Peyer's patch (tissue), 4 donors: Measurements from ENCODE around the gene CYP27C1. TPM values are rescaled to one million over a fixed set of nuclear protein-coding genes. Genes with fewer than 3 reads are reported as not detected.

Experiments used
- DNase-seq, 3 donors: peaks; one replicate each; pipeline ENCODE4 v3.0.0-alpha.2; 2017 to 2019
- H3K27ac ChIP-seq, 4 donors: fragments of 200-600 bp; sonication (generic); one replicate each; pipeline ENCODE4 v1.5.1; 2016 to 2019
- H3K27me3 ChIP-seq, 2 donors: fragments of 200-600 bp; sonication (generic); one replicate each; pipeline ENCODE4 v1.5.1; 2019
- H3K36me3 ChIP-seq, 3 donors: fragments of 200-600 bp; sonication (generic); one replicate each; pipeline ENCODE4 v1.5.1; 2016 to 2019
- H3K4me1 ChIP-seq, 4 donors: fragments of 200-600 bp; sonication (generic); one replicate each; pipeline ENCODE4 v1.5.1; 2016 to 2019
- H3K4me3 ChIP-seq, 4 donors: fragments of 200-600 bp; sonication (generic); 1 replicate in 3 of 4; 2 replicates in 1 of 4; pipeline ENCODE4 v1.5.1; 2016 to 2019; ENCODE audit warnings: mild to moderate bottlenecking in 1 of 4
- H3K9me3 ChIP-seq, 4 donors: fragments of 200-600 bp; sonication (generic); one replicate each; pipeline ENCODE4 v1.5.1; 2016 to 2019; ENCODE audit warnings: mild to moderate bottlenecking in 1 of 4
- POLR2A ChIP-seq, 2 donors: fragments of 450-650 bp; IDR thresholded peaks; one replicate each; pipeline ENCODE4 v1.5.1; 2017; ENCODE audit warnings: antibody characterized with exemption in 2 of 2, mild to moderate bottlenecking in 2 of 2, moderate library complexity in 2 of 2
- total RNA-seq, 4 donors: library from RNA; depleted of rRNA; stranded (reverse); fragments of >200 nt; gene quantifications; one replicate each; pipeline ENCODE4 v1.1.0, GENCODE V29; 2016
- TF ChIP-seq, protein P1 (sequence below), 6 experiments: fragments of 450-650 bp in 4 of 6; fragments of 200-600 bp in 2 of 6; sonication (generic) in 1 of 6; IDR thresholded peaks; one replicate each; pipeline ENCODE4 v1.5.1; 2017 to 2019; ENCODE audit warnings: antibody characterized with exemption in 6 of 6, mild to moderate bottlenecking in 3 of 6, moderate library complexity in 1 of 6

The CYP27C1 gene
- total RNA-seq, 4 donors from 2014 or later = 0.13 TPM; not detected in 3

DNA sequence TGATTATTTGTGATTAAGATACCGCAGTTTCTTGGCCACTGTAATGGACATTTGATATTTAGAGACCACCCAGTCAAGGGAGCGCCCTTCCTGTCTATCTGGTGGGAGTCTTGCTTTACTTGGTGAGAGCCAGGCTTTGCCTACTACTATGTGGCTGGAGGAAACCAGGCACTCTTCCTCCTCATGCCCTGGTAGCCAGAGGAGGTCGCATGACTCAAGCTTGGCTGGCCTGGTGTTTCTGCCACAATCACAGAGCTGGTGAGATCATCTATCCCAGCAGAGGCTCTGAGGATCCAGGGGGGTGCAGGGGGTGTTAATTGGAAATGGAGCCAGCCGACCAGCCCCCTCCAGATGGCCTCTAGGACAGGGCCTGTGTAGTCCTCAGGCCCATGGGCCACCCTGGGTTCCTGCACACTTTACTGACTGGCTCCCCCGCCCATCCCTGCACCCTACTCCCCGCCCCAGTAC, 66.4 kb downstream of the CYP27C1 start:
- H3K27ac ChIP-seq = no peak overlapping the region
- no peaks in the 10 kb centered on the region for H3K36me3 ChIP-seq
- no peaks in the 10 kb centered on the region for H3K27me3 ChIP-seq
- no peak overlapping the region for H3K4me3 ChIP-seq
- TF ChIP-seq POLR2A (IDR thresholded peaks at IDR 0.05) = no peak
- TF ChIP-seq, protein P1, sequence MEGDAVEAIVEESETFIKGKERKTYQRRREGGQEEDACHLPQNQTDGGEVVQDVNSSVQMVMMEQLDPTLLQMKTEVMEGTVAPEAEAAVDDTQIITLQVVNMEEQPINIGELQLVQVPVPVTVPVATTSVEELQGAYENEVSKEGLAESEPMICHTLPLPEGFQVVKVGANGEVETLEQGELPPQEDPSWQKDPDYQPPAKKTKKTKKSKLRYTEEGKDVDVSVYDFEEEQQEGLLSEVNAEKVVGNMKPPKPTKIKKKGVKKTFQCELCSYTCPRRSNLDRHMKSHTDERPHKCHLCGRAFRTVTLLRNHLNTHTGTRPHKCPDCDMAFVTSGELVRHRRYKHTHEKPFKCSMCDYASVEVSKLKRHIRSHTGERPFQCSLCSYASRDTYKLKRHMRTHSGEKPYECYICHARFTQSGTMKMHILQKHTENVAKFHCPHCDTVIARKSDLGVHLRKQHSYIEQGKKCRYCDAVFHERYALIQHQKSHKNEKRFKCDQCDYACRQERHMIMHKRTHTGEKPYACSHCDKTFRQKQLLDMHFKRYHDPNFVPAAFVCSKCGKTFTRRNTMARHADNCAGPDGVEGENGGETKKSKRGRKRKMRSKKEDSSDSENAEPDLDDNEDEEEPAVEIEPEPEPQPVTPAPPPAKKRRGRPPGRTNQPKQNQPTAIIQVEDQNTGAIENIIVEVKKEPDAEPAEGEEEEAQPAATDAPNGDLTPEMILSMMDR (IDR thresholded peaks at IDR 0.05) = no peak
- no peaks in the 10 kb centered on the region for H3K4me1 ChIP-seq
- H3K9me3 ChIP-seq = peaks cover 0 to 4% (median 0%) of the 10 kb centered on the region in 4 donors
- DNase-seq = no peak

DNA sequence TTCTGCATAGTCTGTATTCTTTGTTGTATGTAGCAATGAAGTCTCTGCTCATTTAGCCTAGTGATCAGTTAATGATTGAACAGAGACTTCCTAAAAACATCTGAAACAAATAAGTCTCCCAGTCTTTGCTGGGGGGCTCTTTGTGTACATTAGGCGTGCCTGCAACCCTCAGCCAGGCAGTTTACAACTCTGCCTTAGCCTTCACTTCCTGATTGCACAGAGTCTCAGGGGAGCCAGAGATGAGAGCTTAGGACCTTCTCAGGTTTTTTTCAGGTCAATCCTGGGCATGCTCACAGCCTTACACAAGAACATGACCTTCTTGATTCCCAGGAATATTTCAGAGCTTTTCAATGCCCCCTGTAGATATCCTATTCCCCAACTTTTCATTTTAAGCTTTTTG, 69.1 kb downstream of the CYP27C1 start:
- TF ChIP-seq, protein P1 (IDR thresholded peaks at IDR 0.05) = no peak
- no peak for TF ChIP-seq POLR2A (IDR thresholded peaks at IDR 0.05)
- no peak for DNase-seq
- H3K9me3 ChIP-seq = peaks cover 0 to 4% (median 0%) of the 10 kb centered on the region in 4 donors
- H3K4me3 ChIP-seq = no peak overlapping the region
- no peak overlapping the region for H3K27ac ChIP-seq
- H3K27me3 ChIP-seq = no peaks in the 10 kb centered on the region
- H3K4me1 ChIP-seq = no peaks in the 10 kb centered on the region
- no peaks in the 10 kb centered on the region for H3K36me3 ChIP-seq

DNA sequence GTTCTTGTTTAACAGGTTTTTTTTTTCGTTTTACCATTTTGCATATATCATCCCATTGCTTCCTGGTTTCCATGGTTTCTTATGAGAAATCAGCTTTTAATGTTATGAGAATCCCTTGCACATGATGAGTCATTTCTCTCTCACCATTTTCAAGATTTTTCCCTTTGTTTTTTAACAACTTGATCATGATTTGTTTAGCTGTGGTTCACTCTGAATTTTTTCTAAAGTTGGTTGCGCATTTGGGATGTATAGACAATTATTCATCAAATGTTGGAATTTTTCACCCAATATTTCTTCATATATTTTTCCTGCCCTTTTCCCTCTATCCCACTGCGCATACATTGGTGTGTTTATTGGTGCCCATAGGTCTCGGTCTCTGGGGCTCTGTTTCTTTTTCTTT, 70.7 kb downstream of the CYP27C1 start:
- no peak for DNase-seq
- H3K4me1 ChIP-seq = no peaks in the 10 kb centered on the region
- no peak overlapping the region for H3K27ac ChIP-seq
- H3K27me3 ChIP-seq = no peaks in the 10 kb centered on the region
- TF ChIP-seq POLR2A (IDR thresholded peaks at IDR 0.05) = no peak
- TF ChIP-seq, protein P1 (IDR thresholded peaks at IDR 0.05) = no peak
- H3K9me3 ChIP-seq = peaks cover 0 to 4% (median 0%) of the 10 kb centered on the region in 4 donors
- no peak overlapping the region for H3K4me3 ChIP-seq
- H3K36me3 ChIP-seq = no peaks in the 10 kb centered on the region

DNA sequence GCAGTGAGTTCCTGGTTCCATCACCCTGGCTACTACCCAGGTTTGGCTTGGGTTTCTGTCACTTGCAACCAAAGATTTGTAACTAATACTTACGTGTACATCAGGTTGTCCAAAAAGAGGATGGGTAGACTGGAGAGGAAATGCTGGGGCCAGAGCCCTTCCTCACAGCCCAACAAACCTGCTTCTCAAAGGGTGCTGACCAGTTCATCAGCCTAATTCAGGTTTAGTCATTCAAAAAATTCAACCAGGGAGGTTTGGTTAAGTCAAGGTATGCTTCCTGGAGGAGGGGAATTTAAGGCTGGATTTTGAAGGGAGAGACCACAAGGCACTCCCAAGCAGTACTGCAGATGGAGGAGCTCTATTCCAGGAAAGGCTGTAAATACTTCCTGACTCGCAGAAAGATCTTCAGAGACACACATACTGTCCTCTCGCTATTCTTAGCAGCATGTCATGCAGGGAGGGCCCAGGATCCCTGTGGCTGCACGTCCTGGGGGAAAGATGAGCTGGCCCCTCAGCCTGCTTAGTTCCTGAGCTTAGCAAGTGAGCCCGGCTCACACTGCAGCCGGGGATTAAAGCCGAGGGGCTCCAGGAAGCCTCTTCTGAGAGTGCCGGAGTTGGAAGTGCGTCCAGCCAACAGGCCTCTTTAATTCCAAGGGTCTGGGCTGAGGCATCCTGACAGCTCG, 73.1 kb downstream of the CYP27C1 start:
- Histone ChIP-seq H3K27ac (no peak overlapping the region), H3K4me1 (no peaks in the 10 kb centered on the region), H3K36me3 (no peaks in the 10 kb centered on the region), H3K27me3 (no peaks in the 10 kb centered on the region), H3K4me3 (no peak overlapping the region), H3K9me3 (peaks cover 0 to 4% (median 0%) of the 10 kb centered on the region in 4 donors)
- no peak for TF ChIP-seq POLR2A (IDR thresholded peaks at IDR 0.05)
- TF ChIP-seq, protein P1 (IDR thresholded peaks at IDR 0.05) = no peak
- no peak for DNase-seq

DNA sequence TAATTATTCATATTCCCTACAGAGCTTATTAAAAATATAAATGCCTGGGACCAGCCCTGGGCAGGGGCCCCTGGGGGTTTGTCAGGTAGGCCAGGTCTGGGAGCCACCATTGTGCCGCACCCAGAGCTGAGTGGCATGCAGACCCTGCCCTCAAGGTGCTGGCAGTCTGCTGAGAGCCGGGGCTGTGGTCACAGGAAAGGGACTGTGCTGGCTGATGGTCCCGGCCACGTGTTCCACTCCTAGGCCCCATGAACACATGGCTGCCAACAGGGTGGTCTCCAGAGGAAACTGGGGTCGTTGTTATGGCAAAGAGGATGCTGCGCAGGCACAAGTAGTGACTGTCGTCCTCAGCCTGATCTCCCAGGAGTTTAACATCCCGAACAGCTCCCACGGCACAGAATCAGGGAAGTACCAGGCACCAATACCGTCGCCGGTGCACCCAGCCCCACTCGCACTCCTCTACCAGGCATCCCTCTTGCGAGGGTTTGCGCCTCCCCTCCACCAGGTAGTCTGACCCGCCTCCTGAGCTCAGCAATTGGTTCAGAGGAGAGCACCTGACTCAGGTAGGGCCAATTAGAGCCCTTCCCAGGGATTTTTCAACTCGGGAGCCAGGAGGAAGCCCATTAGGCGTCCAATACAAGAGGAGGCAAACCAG, 73.9 kb downstream of the CYP27C1 start:
- H3K4me1 ChIP-seq = no peaks in the 10 kb centered on the region
- TF ChIP-seq POLR2A (IDR thresholded peaks at IDR 0.05) = no peak
- TF ChIP-seq, protein P1 (IDR thresholded peaks at IDR 0.05) = no peak
- no peak overlapping the region for H3K27ac ChIP-seq
- no peak overlapping the region for H3K4me3 ChIP-seq
- H3K36me3 ChIP-seq = no peaks in the 10 kb centered on the region
- peaks cover 0 to 1% (median 0%) of the 10 kb centered on the region in 4 donors for H3K9me3 ChIP-seq
- no peaks in the 10 kb centered on the region for H3K27me3 ChIP-seq
- DNase-seq = no peak
